ENCODE results near the gene CA14. TPM values are rescaled to one million over a fixed set of nuclear protein-coding genes. Genes with fewer than 3 reads are reported as not detected.

CA14 gene
- total and polyA plus RNA-seq, 2 of the 4 experiments (the other 2 are of a cell fraction): not detected

DNA sequence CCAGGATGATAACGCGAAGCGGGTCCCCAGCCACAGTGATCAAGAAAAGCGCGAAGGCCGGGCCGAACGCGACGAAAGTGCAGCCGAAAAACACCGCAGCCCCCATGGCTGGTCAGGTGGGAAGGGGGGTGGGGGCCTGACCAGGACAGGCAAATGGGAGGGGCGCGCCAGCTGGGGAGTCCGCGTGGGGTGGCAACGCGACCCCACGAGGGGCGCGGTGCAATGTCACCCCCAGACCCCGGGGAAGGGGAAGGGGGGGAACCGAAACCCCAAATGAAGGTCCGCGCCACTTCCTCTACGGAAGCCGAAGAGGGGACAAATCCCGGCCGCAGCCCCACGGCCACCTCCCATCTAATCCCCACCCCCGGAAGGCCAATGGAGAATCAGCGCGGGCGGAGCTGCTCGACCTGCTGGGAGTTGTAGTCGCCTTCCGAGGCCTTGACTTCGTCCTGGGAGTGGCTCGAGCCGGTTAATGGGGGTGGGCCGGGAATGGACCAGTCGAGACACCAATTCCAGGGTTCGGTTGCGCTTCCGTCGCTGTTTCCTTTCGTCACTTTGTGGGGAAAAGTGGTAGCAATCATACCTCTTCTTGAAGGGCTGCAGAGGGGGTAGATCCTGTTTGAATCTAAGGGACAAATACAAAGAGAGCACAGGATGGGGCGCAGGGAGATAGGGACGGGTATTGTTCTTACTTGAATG is 11.3 kb downstream of the CA14 start, which contains the start of gene APH1A:
Gene APH1A (minus strand): TSS at position 312 of the 699 bp plus-strand sequence. CDS start 206 bp downstream, at position 106.
- in situ Hi-C loops (cut with MboI; ENCODE audit: low sequenced_read_pairs): loop anchor here (10.0 kb wide), 1 partner anchor 286 kb away; no protein-coding TSS in a partner anchor
- WGBS, 2 experiments (ENCODE audit: extremely low coverage in 2 of 2, insufficient read length in 1 of 2): 2% methylated on average over 10 of the region's 49 CpGs; no CpG with 5 or more reads in 1 of the 2 experiments

More for the DNA sequence above, 11.3 kb downstream of the CA14 start, which contains the start of gene APH1A:
- peak; percentile 96 for DNase-seq
- no peaks in the 10 kb centered on the region for H3K27me3 ChIP-seq (ENCODE audit: control insufficient read depth, insufficient read depth, low read length)
- peak within 1 kb of the TSS; percentile 43 for H3K18ac ChIP-seq (ENCODE audit: low read depth, low read length)
- ChIA-PET CTCF (interaction anchor here (0.6 to 0.8 kb wide), 2 partner anchors 13 kb away, joined by 3 read pairs; no protein-coding TSS in a partner anchor), POLR2A (ENCODE audit: unreplicated experiment) (interaction anchor here (0.6 kb wide), 1 partner anchor 95 kb away, joined by 7 read pairs; the partner anchor contains the start of gene RPRD2)
- peak within 1 kb of the TSS; percentile 89 for H3K4ac ChIP-seq (ENCODE audit: low read depth, low read length)
- H3K27ac ChIP-seq (ENCODE audit: insufficient read depth, low read length): peak within 1 kb of the TSS; percentile 87
- peaks cover 8% of the 10 kb centered on the region for H3K4me1 ChIP-seq (ENCODE audit: control insufficient read depth, insufficient read depth, low read length)
- peaks cover 22% of the 10 kb centered on the region for H3K36me3 ChIP-seq (ENCODE audit: control insufficient read depth, insufficient read depth, low read length)
- no peak within 1 kb of the TSS for H2BK20ac ChIP-seq (ENCODE audit: low read depth, low read length)
- H3K4me2 ChIP-seq (ENCODE audit: low read depth, low read length): peak within 1 kb of the TSS; percentile 99
- intact Hi-C loops (cut with micrococcal nuclease): no loop called here
- H3K23ac ChIP-seq (ENCODE audit: low read depth, low read length): peak within 1 kb of the TSS; percentile 67
- no peaks in the 10 kb centered on the region for H3K9me3 ChIP-seq (ENCODE audit: control insufficient read depth, insufficient read depth, low read length)
- peak within 1 kb of the TSS; percentile 90 to 99 for H4K8ac ChIP-seq (ENCODE audit: low read depth in 2 of 2, low read length in 2 of 2)
- H4K91ac ChIP-seq (ENCODE audit: insufficient read depth, low read depth, low read length): peak within 1 kb of the TSS; percentile 54
- H3K4me3 ChIP-seq (ENCODE audit: insufficient read depth, low read depth, low read length): peak within 1 kb of the TSS; percentile 93
- peak; percentile 97 for ATAC-seq (ENCODE audit: low read depth)
- peak within 1 kb of the TSS; percentile 2; the same call in 1 of the 3 replicates for H2BK15ac ChIP-seq (ENCODE audit: low read depth, low read length)
- H2AK9ac ChIP-seq (replicated peaks; ENCODE audit: low read depth, low read length, poor library complexity): peak within 1 kb of the TSS; percentile 86
- peak within 1 kb of the TSS; percentile 73 for H3K56ac ChIP-seq (ENCODE audit: extremely low read depth, insufficient read depth, low read length)
- H4K5ac ChIP-seq (ENCODE audit: low read depth, low read length): peak within 1 kb of the TSS; percentile 95
- peaks cover 18 to 47% of the 10 kb centered on the region in 2 experiments for H3K79me1 ChIP-seq (ENCODE audit: low read depth in 1 of 2, low read length in 2 of 2)
- H2BK5ac ChIP-seq (ENCODE audit: low read depth, low read length, poor library complexity, severe bottlenecking): peak within 1 kb of the TSS; percentile 76
- H4K20me1 ChIP-seq (ENCODE audit: insufficient read depth, low read length): no peaks in the 10 kb centered on the region
- peak within 1 kb of the TSS; percentile 96 for H3K9ac ChIP-seq (ENCODE audit: low read depth, low read length)
- dilution Hi-C loops (cut with HindIII; ENCODE audit: low sequenced_read_pairs, unreplicated experiment): no loop called here
- peak within 1 kb of the TSS; percentile 86 for H2AK5ac ChIP-seq (ENCODE audit: low read depth, low read length)
- H2AFZ ChIP-seq (replicated peaks; ENCODE audit: low read length, poor library complexity): peak within 1 kb of the TSS; percentile 89
- no TSS peak for BruUV-seq (replicated peaks)
- H2BK120ac ChIP-seq (ENCODE audit: low read depth, low read length): peak within 1 kb of the TSS; percentile 53
- TF ChIP-seq, protein P1, sequence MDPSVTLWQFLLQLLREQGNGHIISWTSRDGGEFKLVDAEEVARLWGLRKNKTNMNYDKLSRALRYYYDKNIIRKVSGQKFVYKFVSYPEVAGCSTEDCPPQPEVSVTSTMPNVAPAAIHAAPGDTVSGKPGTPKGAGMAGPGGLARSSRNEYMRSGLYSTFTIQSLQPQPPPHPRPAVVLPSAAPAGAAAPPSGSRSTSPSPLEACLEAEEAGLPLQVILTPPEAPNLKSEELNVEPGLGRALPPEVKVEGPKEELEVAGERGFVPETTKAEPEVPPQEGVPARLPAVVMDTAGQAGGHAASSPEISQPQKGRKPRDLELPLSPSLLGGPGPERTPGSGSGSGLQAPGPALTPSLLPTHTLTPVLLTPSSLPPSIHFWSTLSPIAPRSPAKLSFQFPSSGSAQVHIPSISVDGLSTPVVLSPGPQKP (IDR thresholded peaks at IDR 0.05; ENCODE audit: borderline replicate concordance, low read depth, low read length): no peak
- TF ChIP-seq, protein P2, sequence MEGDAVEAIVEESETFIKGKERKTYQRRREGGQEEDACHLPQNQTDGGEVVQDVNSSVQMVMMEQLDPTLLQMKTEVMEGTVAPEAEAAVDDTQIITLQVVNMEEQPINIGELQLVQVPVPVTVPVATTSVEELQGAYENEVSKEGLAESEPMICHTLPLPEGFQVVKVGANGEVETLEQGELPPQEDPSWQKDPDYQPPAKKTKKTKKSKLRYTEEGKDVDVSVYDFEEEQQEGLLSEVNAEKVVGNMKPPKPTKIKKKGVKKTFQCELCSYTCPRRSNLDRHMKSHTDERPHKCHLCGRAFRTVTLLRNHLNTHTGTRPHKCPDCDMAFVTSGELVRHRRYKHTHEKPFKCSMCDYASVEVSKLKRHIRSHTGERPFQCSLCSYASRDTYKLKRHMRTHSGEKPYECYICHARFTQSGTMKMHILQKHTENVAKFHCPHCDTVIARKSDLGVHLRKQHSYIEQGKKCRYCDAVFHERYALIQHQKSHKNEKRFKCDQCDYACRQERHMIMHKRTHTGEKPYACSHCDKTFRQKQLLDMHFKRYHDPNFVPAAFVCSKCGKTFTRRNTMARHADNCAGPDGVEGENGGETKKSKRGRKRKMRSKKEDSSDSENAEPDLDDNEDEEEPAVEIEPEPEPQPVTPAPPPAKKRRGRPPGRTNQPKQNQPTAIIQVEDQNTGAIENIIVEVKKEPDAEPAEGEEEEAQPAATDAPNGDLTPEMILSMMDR (conservative IDR thresholded peaks at IDR 0.05; ENCODE audit: low read depth, low read length): no peak
- TF ChIP-seq CHD1 (IDR thresholded peaks at IDR 0.05; ENCODE audit: low read depth, low read length) (no peak), MAZ (IDR thresholded peaks at IDR 0.05; ENCODE audit: borderline replicate concordance, low read depth, low read length) (peak; percentile 80; the same call in 1 of the 2 replicates)
- peaks cover 8% of the 10 kb centered on the region for H3K9me1 ChIP-seq (ENCODE audit: insufficient read depth, low read length)
- H3K14ac ChIP-seq (replicated peaks; ENCODE audit: low read depth, low read length): peak within 1 kb of the TSS; percentile 89
